Left renal pelvis (tissue), 4 donors: ENCODE results near the gene RASSF7. TPM values are rescaled to one million over a fixed set of nuclear protein-coding genes. Genes with fewer than 3 reads are reported as not detected.
"Not testable (repeated sequence)": the region's sequence is repeated elsewhere in the genome, so short reads cannot be mapped to it uniquely, and the experiment has no call there.

ENCODE experiments used
- DNase-seq, 4 donors: peaks; one replicate each; pipeline ENCODE4 v3.0.0-alpha.2; 2013; ENCODE audit warnings: low read depth in 4 of 4, low spot score in 3 of 4
- polyA plus RNA-seq, 4 donors: library from polyadenylated mRNA; unstranded; fragments of 120-200 nt; gene quantifications; one replicate each; pipeline ENCODE4 v1.2.1, GENCODE V29; 2013; ENCODE audit not compliant: insufficient read length in 4 of 4

The RASSF7 gene, protein sequence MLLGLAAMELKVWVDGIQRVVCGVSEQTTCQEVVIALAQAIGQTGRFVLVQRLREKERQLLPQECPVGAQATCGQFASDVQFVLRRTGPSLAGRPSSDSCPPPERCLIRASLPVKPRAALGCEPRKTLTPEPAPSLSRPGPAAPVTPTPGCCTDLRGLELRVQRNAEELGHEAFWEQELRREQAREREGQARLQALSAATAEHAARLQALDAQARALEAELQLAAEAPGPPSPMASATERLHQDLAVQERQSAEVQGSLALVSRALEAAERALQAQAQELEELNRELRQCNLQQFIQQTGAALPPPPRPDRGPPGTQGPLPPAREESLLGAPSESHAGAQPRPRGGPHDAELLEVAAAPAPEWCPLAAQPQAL
- 10 to 100 TPM in 3 of 4 donors, 1 to 10 TPM in 1; 6.0 to 69.8 (median 35.6) TPM for polyA plus RNA-seq

DNA sequence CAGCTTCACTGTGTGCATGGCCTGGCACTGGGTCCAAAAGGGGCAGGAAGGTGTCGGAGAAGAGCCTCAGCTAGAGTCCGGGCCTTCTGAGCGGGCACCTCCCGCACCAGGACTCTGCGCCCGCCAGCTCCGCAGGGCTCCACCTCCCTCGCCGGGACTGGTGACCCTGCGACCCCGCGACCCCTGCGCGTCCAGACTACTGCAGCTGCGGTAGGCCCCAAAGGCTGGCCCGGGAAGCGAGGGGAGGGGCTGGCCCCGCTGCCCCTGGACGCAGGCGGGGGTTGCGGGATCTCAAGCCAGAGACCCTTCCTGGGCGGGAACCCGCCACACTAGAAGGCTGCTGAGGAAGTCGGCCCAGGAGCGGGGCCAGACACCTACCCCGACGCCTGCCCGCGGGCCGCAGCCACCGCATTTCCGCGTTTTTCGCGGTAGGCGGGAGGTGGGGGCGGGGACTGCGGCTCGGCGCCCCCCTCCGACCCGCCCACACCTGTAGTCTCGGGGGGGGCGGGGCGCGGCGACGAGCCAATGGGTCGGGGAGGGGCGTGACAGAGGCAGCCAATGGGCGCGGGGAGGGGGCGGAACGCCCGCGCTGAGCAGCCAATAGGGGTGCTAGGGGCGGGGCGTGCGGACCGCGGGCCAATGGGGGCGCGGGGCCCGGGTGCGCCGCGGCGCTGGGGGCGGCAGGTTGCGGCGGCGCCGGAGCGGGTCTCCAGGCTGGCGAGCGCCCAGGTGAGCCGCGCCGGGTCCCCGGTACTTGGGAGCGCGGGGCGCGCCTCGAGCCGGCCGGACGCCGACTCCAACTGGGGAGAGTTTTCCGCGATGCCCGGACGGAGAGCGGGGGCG lies at the start of gene RASSF7, which contains the start of gene LMNTD2:
TSS of gene RASSF7 (plus strand) at position 666 of the 843 bp plus-strand sequence. CDS start 799 bp downstream, outside the sequence.
TSS of gene LMNTD2 (minus strand) at position 434 of the 843 bp plus-strand sequence. CDS start at position 412, 22 bp downstream.
- peak in 3 of 4 donors; percentile 63 to 79 (median 79) for DNase-seq

DNA sequence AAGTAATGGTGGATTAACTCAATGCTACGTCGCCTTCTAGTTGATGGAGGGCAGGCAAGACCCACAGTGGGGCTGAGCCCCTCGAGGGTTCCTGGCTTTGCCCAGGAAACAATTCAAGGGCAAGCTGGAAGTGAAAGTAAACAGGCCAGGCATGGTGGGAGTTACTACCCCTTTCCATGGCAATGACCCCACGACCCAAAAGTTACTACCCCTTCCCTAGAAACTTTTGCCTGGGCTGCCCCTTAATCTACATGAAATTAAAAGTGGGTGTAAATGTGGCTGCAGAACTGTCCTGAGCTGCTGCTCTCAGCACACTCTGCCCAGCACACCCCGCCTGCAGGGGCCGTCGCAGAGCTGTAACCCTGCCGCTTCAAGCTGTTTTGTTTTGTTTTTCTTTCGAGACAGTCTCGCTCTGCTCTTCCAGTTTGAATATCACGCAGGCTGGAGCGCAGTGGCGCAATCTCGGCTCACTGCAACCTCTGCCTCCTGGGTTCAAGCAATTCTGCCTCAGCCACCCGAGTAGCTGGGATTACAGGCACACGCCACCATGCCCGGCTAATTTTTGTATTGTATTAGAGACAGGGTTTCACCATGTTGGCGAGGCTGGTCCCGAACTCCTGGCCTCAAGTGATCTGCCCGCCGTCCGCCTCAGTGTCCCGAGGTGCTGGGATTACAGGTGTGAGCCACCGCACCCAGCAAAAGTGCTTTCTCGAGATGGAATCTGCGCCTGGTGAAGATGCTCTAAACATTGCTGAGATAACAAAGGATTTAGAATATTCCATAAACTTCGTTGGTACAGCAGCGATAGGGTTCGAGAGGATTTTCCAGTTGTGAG lies 47.8 kb upstream of the RASSF7 start:
- DNase-seq = no peak

DNA sequence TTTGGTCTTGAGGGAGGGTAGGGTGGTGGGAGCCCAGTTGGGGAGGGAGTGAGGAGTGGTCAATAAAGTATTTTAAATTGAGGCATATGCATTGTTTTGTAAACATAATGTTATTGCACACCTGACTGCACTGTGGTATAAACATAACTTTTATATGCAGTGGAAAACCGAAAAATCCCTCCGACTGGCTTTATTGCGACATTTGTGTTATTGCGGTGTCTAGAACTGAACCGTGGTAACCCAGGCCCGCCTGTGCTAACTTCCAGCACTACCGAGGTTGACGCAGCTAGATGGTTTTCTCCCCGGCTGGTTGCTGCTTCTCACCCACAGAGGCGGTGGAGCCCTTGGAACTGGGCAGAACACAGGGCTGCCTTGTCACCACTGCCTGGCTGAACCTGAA lies 46.2 kb upstream of the RASSF7 start:
- DNase-seq = no peak

DNA sequence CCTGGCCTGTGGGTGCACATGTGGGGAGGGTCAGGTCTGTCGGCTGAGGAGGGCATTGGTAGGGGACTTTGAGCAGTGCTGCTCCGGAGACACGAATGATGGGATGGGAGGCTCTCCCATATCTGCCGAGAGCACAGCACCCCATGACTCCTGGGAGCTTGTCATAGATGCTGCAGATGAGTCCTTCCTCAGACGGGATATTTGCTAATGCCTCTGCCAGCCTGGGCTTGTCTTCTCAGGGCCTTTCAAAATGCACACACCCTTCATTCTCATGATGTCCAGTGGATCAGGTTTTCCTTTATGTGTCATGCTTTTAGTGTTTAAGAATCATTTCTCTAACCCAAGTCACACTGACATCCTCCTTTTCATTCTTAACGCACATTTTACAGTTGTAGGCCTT lies 45.6 kb upstream of the RASSF7 start:
- no peak for DNase-seq

DNA sequence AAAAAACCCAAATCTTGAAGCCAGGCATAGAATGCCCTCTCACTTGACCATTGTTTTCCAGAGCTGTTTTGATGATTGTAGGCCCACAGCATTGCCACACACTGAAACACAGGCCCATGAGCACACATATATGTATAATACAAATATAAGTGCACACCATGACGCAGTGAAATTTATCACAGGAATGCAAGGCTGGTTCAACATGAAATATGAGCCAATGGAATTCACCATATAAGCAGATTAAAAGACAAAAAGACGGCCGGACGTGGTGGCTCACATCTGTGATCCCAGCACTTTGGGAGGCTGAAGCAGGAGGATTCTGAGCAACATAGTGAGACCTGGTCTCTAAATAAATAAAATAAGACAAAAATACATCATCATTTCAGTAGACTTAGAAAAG lies 44.4 kb upstream of the RASSF7 start:
- DNase-seq = no peak

DNA sequence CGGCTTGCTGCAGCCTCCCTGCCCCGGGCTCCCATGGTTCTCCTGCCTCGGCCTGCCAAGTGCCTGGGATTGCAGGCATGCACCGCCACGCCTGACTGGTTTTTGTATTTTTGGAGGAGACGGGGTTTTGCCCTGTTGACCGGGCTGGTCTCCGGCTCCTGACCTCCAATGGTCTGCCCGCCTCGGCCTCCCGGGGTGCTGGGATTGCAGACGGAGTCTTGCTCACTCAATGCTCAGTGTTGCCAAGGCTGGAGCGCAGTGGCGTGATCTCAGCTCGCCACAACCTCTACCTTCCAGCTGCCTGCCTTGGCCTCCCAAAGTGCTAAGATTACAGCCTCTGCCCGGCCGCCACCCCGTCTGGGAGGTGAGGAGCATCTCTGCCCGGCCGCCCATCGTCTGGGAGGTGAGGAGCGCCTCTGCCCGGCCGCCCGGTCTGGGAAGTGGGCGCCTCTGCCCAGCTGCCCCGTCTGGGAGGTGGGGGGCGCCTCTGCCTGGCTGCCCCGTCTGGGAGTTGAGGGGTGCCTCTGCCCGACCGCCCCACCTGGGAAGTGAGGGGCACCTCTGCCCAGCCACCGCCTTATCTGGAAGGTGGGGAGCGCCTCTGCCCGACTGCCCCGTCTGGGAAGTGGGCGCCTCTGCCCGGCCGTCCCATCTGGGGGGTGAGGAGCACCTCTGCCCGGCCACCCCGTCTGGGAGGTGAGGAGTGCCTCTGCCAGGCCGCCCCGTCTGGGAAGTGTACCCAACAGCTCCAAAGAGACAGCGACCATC lies 43.7 kb upstream of the RASSF7 start:
- not testable (repeated sequence) for DNase-seq

DNA sequence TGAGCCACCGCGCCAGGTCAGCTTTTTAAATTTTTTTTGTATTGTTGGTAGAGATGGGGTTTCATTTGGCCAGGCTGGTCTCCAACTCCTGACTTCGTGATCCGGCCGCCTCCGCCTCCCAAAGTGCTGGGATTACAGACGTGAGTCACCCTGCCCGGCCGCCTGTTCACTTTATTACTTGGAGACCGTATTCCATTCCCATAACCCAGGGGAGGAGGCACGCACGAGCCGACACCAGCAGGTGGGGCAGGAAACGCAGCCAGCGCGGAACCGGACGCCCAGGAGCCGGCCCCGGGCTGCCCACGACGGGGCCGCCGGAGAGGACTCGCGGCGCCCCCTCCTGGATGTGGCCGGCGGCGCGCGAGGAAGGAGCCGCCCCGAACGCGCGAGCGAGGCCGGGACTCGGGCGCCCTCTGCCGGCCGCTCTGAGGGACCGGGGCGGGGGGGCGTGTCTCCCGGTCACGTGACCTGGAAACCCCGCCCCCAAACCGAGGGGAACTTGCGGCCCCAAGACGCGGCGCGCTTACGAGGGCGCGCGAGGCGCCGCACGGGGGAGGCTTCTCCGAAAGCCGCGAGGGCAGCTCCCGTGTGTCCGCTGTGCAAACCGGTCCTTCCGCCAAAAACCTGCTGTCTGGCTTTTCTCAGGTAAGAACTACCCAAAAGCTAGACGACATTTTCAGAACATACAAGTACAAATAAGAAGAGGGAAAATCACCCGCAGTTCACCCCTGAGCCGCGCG lies 42.1 kb upstream of the RASSF7 start:
- DNase-seq = peak in 1 of 4 donors; percentile 45

DNA sequence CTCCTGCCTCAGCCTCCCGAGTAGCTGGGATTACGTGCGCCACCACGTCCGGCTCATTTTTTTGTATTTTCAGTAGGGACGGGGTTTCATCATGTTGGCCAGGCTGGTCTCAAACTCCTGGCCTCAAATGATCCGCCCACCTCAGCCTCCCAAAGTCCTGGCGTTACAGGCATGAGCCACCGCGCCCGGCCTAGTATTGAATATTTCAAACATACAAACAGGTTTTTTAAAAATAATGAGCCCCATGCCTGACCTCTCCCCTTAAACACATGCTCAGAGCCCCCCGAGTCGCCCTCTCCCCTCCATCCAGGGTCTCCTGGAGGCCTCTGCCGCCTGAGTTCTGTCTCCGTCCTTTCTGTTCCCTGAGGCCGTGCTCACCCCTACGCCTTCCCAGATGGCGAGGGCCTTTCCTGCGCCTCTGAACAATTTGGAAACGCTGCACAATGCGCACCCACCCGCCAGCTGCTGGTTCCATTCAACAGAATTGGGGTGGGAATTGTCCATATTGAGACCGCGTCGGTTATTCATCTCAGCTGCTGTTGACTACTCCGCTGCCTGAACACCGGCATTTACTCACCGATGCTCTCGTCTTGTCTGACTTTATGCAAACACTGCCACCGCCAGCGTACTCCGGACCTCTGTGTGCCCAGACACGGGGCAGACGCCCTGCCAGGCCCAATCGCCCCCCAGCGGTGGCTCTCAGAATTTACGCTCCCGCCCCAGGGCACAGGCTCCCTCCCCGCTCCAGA lies 40.2 kb upstream of the RASSF7 start:
- no peak for DNase-seq

DNA sequence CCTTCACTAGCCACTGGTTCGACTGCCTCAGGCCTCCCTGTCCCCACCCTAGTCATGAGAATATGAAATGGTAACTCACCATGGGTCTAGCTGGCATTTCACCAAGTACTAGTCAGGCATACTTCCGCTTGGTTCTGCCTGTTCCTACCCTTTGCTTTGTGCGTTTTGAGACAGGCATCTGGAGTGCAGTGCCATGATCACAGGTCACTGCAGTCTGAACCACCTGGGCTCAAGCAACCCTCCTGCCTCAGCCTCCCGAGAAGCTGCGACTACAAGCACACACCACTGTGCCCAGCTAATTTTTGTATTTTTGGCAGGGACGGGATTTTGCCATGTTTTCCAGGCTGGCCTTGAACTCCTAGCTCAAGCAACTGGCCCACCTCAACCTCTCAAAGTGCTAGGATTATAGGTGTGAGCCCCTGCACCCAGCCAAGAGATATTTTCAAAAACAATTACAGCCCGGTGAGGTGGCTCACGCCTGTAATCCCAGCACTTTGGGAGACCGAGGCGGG lies 39.5 kb upstream of the RASSF7 start:
- DNase-seq = no peak

DNA sequence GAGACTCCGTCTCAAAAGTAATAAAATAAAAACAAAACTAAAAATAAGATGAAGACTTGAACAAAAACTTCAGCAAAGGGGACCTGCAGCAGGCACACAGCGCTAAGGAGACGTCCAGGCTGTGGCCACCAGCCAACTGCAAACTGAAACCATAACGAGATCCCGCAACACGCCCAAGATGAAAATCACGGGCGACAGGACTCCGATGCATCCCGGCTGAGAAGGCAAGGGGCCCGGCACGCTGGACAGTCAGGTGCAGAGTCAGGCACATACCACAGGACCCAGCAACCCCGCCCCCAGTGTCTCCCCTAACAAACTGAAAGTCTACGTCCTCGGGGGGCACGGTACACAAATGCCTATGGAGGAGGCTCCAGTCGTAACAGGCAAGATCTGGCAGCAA lies 34.6 kb upstream of the RASSF7 start:
- no peak for DNase-seq

DNA sequence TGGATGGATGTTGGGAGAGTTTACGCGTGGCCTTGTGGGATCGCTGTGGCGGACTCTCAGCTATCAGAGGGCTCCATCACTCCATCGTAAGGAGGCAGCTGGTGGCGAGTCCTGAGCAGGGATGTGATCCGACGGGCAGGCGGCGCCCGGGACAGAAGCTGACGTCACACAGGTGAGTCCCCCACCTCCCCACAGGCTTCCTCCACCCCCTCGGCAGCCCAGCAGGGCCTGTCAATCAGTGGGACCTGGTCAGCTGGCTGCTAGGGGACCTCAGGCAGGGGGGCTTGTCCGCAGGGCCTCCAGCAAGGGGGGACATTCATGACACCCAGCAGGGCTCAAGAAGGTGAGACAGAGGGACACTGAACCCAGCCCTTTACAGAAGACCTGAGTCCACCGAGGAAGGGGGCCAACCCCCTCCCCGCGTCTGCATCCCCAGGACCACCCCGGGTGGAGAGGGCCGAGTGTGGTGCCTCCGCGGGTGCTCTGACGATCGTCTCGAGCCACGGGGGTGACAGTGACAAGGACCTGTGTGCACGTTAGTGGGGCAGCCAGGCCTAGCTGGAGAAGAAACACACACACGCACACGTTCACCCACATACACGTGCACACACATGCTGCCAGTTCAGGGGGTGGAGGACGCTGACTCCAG lies 32.5 kb upstream of the RASSF7 start:
- no peak for DNase-seq

DNA sequence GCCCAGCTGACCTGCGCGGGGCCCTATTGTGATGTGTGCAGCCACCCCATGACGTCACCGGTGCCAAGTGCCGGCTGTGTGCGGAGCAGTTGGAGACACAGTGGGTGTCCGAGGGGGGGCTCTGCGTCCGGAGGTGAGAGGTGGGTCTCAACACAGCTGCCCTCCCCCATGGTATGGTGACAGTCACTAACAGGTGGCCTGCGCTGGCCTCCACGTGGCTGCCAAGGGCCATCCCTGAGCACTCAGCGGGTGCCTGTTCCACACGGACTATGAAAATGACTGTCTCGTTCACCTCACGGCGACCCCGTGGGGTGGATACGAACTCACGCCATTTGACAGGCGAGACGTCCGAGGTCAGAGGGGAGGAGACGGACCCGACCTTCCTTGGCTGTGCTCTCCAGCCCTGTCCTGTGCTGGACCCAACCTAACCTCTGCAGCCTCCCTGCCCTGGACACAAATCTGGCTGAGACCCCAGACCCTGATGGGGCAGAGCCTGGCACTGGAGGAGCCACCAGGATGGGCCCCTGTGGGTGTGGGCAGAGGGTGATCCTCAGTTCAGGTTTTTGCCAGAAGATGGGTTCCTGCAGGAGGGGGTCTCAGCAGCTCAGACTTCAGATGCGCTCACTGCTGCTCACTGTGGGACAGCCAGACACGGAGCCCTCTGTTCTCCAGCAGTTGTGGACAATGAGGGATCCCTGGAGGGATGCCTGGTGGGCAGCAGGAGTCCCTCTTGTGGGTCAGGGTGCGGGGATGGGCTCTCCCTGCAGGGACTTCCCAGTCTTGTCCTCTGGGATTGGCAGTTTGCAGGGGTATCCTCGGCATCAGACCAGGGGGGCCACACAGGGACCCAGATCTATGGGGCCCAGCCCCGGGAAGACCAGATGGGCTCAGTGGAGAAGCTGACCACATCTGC lies 31.7 kb upstream of the RASSF7 start:
- DNase-seq = no peak

DNA sequence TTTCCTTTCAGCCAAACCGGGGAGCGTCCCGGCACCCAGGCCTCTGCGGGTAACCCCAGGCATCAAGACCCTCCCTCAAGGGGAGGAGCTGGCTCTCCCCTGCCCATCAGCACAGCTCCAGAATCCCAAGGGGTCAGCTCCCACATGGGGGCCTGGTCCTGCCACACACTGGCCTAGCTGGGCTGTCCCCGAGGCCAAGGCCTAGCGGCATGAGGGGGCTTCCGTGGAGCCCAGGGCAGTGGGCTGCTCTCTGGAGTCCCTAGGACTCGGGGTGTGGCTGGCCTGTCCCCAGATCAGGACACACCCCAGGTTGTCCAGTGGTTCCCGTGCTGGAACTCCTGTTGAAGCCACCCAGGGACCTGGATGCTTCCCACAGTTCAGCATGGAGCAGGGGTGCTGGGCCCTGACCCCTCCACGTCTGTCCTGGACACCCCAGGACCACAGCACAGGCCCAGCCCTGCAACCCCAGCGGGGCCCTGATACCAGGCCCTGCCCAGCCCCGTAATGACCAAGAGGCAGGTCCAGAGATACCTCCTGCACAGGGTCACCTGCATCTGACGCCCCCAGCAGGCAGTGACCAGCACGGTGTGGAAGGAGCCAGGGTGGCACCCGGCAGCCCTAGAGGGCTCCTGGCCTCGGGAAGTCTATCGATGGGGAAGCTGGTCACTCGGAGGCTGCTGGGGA lies 30.9 kb upstream of the RASSF7 start:
- DNase-seq = no peak

DNA sequence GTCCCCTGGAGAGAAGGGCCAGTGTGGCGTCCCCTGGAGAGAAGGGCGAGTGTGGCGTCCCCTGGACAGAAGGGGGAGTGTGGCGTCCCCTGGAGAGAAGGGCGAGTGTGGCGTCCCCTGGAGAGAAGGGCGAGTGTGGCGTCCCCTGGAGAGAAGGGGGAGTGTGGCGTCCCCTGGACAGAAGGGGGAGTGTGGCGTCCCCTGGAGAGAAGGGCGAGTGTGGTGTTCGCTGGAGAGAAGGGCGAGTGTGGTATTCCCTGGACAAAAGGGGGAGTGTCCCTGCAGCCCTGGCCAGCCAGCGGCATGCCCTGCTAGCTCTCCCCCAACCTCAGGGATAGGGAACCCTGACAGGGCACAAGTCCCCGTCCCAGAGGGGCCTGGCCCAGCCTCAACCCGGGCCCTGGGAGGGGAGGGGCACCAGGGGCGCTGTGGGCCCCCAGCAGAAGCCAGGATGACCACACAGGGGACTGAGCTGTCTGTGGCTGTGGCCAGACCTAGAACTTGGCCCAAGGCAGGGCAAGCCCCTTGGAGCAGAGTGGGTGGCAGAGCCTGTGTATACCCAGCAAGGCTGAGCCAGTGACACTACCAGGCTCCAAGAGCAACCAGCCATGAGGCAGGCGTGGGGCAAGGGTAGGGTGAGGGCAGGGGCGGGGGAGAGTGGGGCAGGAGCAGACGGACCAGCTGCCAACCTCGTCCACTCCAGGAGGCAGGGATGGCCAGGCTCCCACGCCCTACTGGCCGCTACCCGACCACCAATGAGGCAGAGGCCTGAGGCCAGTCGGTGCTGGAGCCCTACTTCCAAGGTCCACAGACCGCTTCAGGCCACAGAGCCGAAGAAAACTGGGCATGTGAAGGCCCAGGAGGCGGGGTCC lies 29.6 kb upstream of the RASSF7 start:
- no peak for DNase-seq

DNA sequence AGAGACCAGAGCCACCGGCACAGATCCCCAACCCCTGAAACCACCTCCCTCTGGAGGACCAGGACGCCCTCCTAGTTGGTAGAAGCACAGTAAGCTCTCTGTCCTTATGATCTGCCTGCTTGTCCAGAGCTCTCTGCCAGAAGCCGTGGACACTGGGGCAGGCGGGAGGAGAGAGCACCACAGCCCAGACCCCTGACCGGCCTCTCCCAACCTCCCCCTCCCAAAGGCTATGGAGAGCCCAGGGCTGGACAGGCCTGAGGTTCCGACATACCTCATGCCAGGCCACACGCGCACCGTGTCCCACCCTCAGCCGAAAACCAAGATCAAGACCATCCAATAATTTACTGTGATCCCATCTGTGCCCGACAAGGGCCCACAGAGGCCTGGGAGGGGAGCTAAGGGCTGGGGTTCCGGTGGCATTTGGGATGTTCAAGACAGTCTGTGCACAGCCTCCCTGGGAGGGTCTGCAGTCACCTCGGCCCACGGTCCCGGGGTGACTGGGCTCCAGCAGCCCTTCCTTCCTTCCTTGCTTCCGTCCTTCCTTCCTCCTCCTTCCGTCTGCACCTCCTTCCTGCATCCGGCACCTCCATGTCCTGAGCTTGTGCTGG lies 28.7 kb upstream of the RASSF7 start:
- DNase-seq = no peak
